Ovary (tissue), 9 donors: Measurements from ENCODE around the gene TMTC2. TPM values are rescaled to one million over a fixed set of nuclear protein-coding genes. Genes with fewer than 3 reads are reported as not detected.

Source experiments
- DNase-seq, 5 donors: peaks; one replicate each; pipeline ENCODE4 v3.0.0-alpha.2; 2019 to 2020
- H3K27ac ChIP-seq, 2 donors: fragments of 200-600 bp; one replicate each; pipeline versions ENCODE4 v1.5.1 to v1.8.0; 2019 to 2022
- H3K27me3 ChIP-seq: fragments of 200-600 bp; one replicate; pipeline ENCODE4 v1.8.0; 2022
- H3K36me3 ChIP-seq: fragments of 200-600 bp; sonication (generic); one replicate; pipeline ENCODE4 v1.5.1; 2019
- H3K4me1 ChIP-seq: one replicate; pipeline ENCODE4 v1.8.1; 2013; ENCODE audit warnings: mild to moderate bottlenecking, moderate library complexity; ENCODE audit not compliant: insufficient read depth
- H3K4me3 ChIP-seq: fragments of 200-600 bp; sonication (generic); one replicate; pipeline ENCODE4 v1.5.1; 2017
- H3K9me3 ChIP-seq, 2 donors: fragments of 200-600 bp in 1 of 2; sonication (generic) in 1 of 2; one replicate each; pipeline versions ENCODE4 v1.5.1 to v1.8.1; 2013 to 2019; ENCODE audit warnings: mild to moderate bottlenecking in 1 of 2, moderate library complexity in 1 of 2
- CTCF ChIP-seq, 3 donors: fragments of 450-650 bp in 2 of 3; fragments of 200-600 bp in 1 of 3; IDR thresholded peaks; one replicate each; pipeline versions ENCODE4 v1.5.1 to v1.8.0; 2016 to 2022; ENCODE audit warnings: antibody characterized with exemption in 3 of 3, mild to moderate bottlenecking in 1 of 3
- EP300 ChIP-seq: sonication (generic); formaldehyde crosslinking; IDR thresholded peaks from one replicate; pipeline ENCODE4 v1.6.1; 2017; ENCODE audit warnings: antibody characterized with exemption
- POLR2A ChIP-seq: fragments of 450-650 bp; IDR thresholded peaks from one replicate; pipeline ENCODE4 v1.6.1; 2017; ENCODE audit warnings: antibody characterized with exemption, mild to moderate bottlenecking, moderate library complexity
- WGBS, 3 donors: extraction: QIAGEN DNeasy Blood & Tissue Kit in 1 of 3; methylation state at CpG; one replicate each; pipeline versions ENCODE4 v1.1.5 to v1.1.7; 2013 to 2017; 5-methylcytosine and 5-hydroxymethylcytosine counted together
- intact Hi-C, 4 donors: fragments of 100-400 bp; cut with DNase I; formaldehyde crosslinking; loops; one replicate each; pipeline versions ENCODE4 v1.11.0 to v1.15.1; 2022 to 2023
- polyA plus RNA-seq, 2 donors: library from polyadenylated mRNA; stranded (reverse); fragments of 200-250 nt in 1 of 2; fragments of 350-450 nt in 1 of 2; fragmentation: Illumina TruSeq in 1 of 2; extraction: RNeasy Lipid Tissue Mini Kit (QIAGEN cat#74804) in 1 of 2; gene quantifications; one replicate each; pipeline ENCODE4 v1.2.3, GENCODE V29; 2013 to 2014
- total RNA-seq, 7 donors: library from RNA; depleted of rRNA in 2 of 7; stranded (reverse); fragments of >200 nt in 2 of 7; fragmentation: NEBNext Ultra II Directional in 3 of 7; extraction: Animal tissue kit (Norgen Biotek cat#: 25700) in 3 of 7; gene quantifications; one replicate each; pipeline versions ENCODE4 v1.1.0 to v1.2.4, GENCODE V29; 2016 to 2023
- donor health status: DM: no; HTN: no; CAD: no; lungs with moderate emphysema.
- donor health status: DM: no; HTN: no; CAD: no.
- donor health status: Bipolar disorder and iron deficiency.
- donor health status: DM: yes; HTN: yes; CAD: no.
- donor health status: DM: no; HTN: no; CAD: no.
- donor health status: DM: yes; HTN: yes; CAD: no.

Gene TMTC2
- total and polyA plus RNA-seq, 9 donors, result 2.0 to 22.6 (median 5.6) TPM

DNA sequence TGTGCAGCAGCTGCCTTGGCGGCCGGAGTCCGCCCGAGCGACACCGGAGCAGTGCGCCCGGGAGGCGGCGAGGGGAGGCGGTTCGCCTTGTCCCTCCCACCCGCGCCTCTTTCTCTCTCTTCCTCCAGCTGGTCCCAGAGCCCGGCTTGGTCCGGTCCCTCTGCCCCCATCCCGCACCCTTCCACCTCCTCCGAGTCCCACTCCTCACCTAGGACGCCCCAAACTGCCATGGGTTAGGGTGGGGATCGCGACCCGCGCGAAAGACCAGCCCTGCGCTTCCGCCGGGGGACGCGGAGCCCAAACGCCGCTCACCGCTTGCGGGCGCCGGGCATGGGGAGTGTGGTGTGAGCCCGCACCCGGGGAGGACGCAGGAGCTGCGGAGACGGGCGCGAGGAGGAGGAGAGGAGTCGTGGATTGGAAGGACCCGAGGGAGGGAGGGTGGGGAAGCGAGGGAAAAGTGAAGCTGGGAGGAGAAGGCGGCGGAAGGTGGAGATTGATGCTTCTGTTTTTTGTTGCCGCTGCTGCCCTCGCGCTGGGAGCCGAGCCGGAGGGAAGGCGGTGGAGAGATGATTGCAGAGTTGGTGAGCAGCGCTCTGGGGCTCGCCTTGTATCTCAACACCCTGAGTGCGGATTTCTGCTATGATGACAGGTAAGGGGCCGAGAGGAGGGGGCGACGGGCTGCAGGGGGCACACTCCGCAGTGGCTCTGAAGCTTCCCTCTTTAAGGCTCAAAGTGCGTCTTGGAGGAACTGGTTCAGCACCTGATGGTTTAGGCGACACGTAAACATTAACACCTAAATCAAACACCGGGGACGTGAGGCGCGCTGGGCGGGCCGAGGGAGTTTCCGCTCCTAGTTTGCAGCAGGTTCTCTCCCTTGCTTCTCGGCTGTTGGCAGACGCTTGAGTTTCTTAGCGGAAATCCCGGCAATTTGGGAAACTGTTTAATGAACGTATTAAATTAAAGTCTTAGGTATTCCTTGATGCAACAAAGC is 610 bp downstream of the TMTC2 start:
- Histone ChIP-seq H3K4me3 (peak overlapping the region; percentile 96), H3K9me3 (no peaks in the 10 kb centered on the region), H3K27me3 (no peaks in the 10 kb centered on the region), H3K36me3 (no peaks in the 10 kb centered on the region), H3K27ac (peak overlapping the region; percentile 87 to 93), H3K4me1 (no peaks in the 10 kb centered on the region)
- DNase-seq, result peak; percentile 13 to 46 (median 32)
- no peak for TF ChIP-seq EP300
- no peak for TF ChIP-seq POLR2A
- no peak for TF ChIP-seq CTCF (IDR thresholded peaks at IDR 0.05)
- whole genome bisulfite sequencing, 3 donors, result 0 to 1% (median 0%) methylated on average over 75 of the region's 75 CpGs
- intact Hi-C loops, result no loop called here

DNA sequence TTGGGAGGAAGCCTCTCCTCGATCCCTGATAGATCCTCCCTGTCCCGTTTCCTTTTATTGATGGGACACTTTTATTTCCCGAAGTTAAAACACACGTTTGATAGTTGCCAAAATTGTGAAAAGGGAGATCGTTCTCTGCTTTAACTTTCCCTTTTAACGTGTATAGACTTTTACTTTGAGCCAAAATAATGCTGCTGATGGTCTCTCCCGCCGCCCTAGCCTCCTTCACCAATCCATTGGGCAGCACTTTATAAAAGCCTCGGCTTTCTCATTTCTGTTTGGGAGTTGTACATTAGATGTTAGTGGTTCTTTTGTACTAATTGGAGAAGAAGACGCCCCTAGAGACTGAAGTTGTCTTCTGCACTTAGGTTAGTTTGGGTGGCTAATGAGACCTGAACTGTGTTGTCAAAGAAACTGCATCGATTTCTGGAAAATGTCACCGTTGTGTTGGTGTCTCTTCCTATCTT is 1.4 kb downstream of the TMTC2 start:
- Histone ChIP-seq H3K36me3 (no peaks in the 10 kb centered on the region), H3K4me3 (peak overlapping the region; percentile 96), H3K4me1 (no peaks in the 10 kb centered on the region), H3K27ac (peak overlapping the region in 1 of 2 donors; percentile 93), H3K27me3 (no peaks in the 10 kb centered on the region), H3K9me3 (no peaks in the 10 kb centered on the region)
- no peak for TF ChIP-seq EP300
- no peak for TF ChIP-seq POLR2A
- TF ChIP-seq CTCF (IDR thresholded peaks at IDR 0.05), result no peak
- WGBS, 3 donors, result 3 to 7% (median 3%) methylated on average over 12 of the region's 12 CpGs
- no peak for DNase-seq
- intact Hi-C loops, result no loop called here

- H3K27me3 ChIP-seq, result no peaks in the 10 kb centered on the region
- no peaks in the 10 kb centered on the region for H3K4me1 ChIP-seq
- DNase-seq, result no peak
- no peaks in the 10 kb centered on the region for H3K9me3 ChIP-seq
- intact Hi-C loops, result no loop called here
- TF ChIP-seq EP300, result no peak
- TF ChIP-seq CTCF (IDR thresholded peaks at IDR 0.05), result no peak
- TF ChIP-seq POLR2A, result no peak
- peak overlapping the region; percentile 96 for H3K4me3 ChIP-seq
- no peak overlapping the region for H3K27ac ChIP-seq
- H3K36me3 ChIP-seq, result no peaks in the 10 kb centered on the region
- WGBS, 3 donors, result 84 to 89% (median 86%) methylated on average over 7 of the region's 7 CpGs
These were observed 1.9 kb downstream of the TMTC2 start for GRCh38 chr12:82688596-82688995.

GRCh38 chr12:82690006-82690405 is 3.3 kb downstream of the TMTC2 start:
- no peaks in the 10 kb centered on the region for H3K27me3 ChIP-seq
- no peak overlapping the region for H3K4me3 ChIP-seq
- 94 to 98% (median 96%) methylated on average over 1 of the region's 1 CpG for WGBS, 3 donors
- H3K36me3 ChIP-seq, result no peaks in the 10 kb centered on the region
- H3K27ac ChIP-seq, result no peak overlapping the region
- no peaks in the 10 kb centered on the region for H3K9me3 ChIP-seq
- no peak for TF ChIP-seq POLR2A
- H3K4me1 ChIP-seq, result no peaks in the 10 kb centered on the region
- no peak for DNase-seq
- intact Hi-C loops, result no loop called here

- 87 to 90% (median 90%) methylated on average over 1 of the region's 1 CpG for WGBS, 3 donors
- no peak for DNase-seq
- H3K4me1 ChIP-seq, result no peaks in the 10 kb centered on the region
- no peaks in the 10 kb centered on the region for H3K9me3 ChIP-seq
- no peak overlapping the region for H3K27ac ChIP-seq
- intact Hi-C loops, result no loop called here
- no peaks in the 10 kb centered on the region for H3K27me3 ChIP-seq
- TF ChIP-seq POLR2A (no peak), EP300 (no peak), CTCF (IDR thresholded peaks at IDR 0.05) (no peak)
- no peak overlapping the region for H3K4me3 ChIP-seq
- H3K36me3 ChIP-seq, result no peaks in the 10 kb centered on the region
These were observed 4.8 kb downstream of the TMTC2 start for GRCh38 chr12:82691513-82691912.
